GM12878 (cell line): ENCODE results near the gene RAB31. TPM values are rescaled to one million over a fixed set of nuclear protein-coding genes. Genes with fewer than 3 reads are reported as not detected.

Experiments used
- CUX1 ChIP-seq: IDR thresholded peaks from 2 replicates; pipeline ENCODE4 v1.6.1; 2012; ENCODE audit warnings: improper control_type of control experiment, low read depth, low read length; ENCODE audit not compliant: insufficient replicate concordance
- PKNOX1 ChIP-seq: fragments of 450-650 bp; IDR thresholded peaks from 2 replicates; pipeline ENCODE4 v1.6.1; 2016; ENCODE audit warnings: mild to moderate bottlenecking
- RELB ChIP-seq: fragments of 450-650 bp; IDR thresholded peaks from 2 replicates; pipeline ENCODE4 v1.6.1; 2017; ENCODE audit warnings: low read depth, mild to moderate bottlenecking, moderate library complexity
- USF2 ChIP-seq: IDR thresholded peaks from 2 replicates; pipeline ENCODE4 v1.6.1; 2011; ENCODE audit warnings: low read depth, low read length, improper control_type of control experiment, borderline replicate concordance
- polyA plus RNA-seq, 11 experiments: library from polyadenylated mRNA; depleted of rRNA in 4 of 11; unstranded in 6 of 11; stranded (reverse) in 5 of 11; fragments of >200 nt; fragmentation: Nextera tagmentation in 4 of 11; fragmentation: Illumina TruSeq in 1 of 11; extraction: Ambion mirVana in 4 of 11; extraction: Trizol in 1 of 11; gene quantifications; 1 replicate in 1 of 11; 2 replicates in 10 of 11; pipeline versions ENCODE4 v1.2.1 to v1.2.3, GENCODE V29; 2011 to 2016; ENCODE audit warnings: inconsistent platforms in 2 of 11, missing spikeins in 2 of 11, low read depth in 1 of 11
- total RNA-seq, 4 experiments: library from RNA; depleted of rRNA in 3 of 4; stranded (reverse); fragments of >200 nt in 3 of 4; fragmentation: Illumina TruSeq in 1 of 4; extraction: Trizol in 1 of 4; gene quantifications; 2 replicates each; pipeline versions ENCODE4 v1.2.1 to v1.2.3, GENCODE V29; 2013 to 2021

The RAB31 gene
- total and polyA plus RNA-seq, 10 of the 15 experiments (the other 5 are each of a cell fraction or from before 2014, with no cell fraction given): 0.80 to 23.3 (median 12.2) TPM

- TF ChIP-seq RELB: no peak
- TF ChIP-seq PKNOX1: no peak
- no peak for TF ChIP-seq CUX1
- no peak for TF ChIP-seq USF2
Measured at GRCh38 chr18:9804517-9805104, 96.5 kb downstream of the RAB31 start (continued).
